Measurements from ENCODE around the gene AKR1E2. TPM values are rescaled to one million over a fixed set of nuclear protein-coding genes. Genes with fewer than 3 reads are reported as not detected.

The AKR1E2 gene
- total and polyA plus RNA-seq, 9 of the 15 experiments (the other 6 are each of a cell fraction or from before 2014, with no cell fraction given) = 4.2 to 16.6 (median 9.8) TPM

DNA sequence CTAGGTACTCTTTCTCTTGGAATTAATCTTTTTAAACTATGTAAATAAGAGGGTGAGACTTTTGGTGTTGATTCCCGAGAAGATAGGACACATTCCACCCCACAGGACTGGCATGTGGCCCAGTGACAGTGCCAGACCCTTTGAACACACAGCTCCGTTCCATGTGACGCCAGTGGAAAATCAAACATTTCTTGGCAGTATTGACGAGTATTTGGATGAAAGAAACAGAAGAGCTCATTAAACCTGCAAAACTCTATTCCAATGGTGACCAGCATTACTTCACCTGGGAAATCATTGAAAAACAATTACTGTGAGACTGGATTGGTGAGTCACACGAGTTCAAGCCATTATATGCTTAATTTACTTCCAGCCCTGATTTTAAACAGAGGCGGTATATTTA is 25.8 kb downstream of the AKR1E2 start (continued):
- TF ChIP-seq HMGN3 (IDR thresholded peaks at IDR 0.05; ENCODE audit: borderline replicate concordance, extremely low read depth, insufficient read length, low read depth, low read length) (no peak), SRSF7 (optimal IDR thresholded peaks at IDR 0.05; ENCODE audit: low read depth, low read length) (no peak)

DNA sequence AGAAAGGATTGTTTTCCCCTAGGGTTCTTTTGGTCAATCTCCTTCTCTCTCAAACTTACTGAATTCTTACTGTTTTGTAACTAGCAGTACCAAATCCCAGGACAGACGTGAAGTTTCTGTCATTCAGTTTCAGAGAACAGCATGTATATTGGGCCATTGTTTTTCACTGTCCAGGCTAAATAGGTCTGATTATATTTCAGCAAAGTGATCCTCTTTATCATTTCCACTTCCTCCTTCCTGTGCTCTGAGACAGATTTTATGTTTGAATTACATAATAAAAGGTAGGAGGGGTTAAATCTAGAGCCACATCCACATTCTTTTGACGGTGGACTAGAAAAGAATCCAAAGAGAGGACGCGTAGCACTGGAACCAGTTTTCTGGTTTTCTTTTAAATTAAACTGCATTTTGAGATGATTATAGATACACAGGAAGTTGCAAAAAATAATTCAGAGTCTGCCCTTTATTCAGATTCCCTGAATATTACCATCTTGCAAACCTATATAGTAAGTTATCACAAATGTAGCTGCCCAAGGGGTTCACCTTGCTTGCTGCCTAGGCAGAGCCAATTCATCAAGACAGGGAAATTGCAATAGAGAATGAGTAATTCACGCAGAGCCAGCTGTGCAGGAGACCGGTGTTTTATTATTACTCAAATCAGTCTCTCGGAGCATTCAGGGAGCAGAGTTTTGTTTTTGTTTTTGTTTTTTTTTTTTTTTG is 40.1 kb downstream of the AKR1E2 start:
- H3K9me1 ChIP-seq (ENCODE audit: control insufficient read depth, insufficient read depth, low read length) = no peaks in the 10 kb centered on the region
- H2AFZ ChIP-seq (ENCODE audit: low read depth, low read length) = peak overlapping the region; percentile 66
- FAIRE-seq (no peak), DNase-seq (ENCODE audit: extremely low read depth in 1 of 4, low spot score in 3 of 4) (peak in 1 of 4 experiments; percentile 20), ATAC-seq (peak; percentile 8)
- peak overlapping the region in 1 of 2 experiments; percentile 27; a peak in 1 of 4 replicates for H3K9ac ChIP-seq (ENCODE audit: insufficient read depth in 1 of 2, low read depth in 2 of 2, low read length in 2 of 2)
- H3K79me2 ChIP-seq (ENCODE audit: control insufficient read depth, insufficient read depth, low read length) = 0 out of 3 replicates have a peak, but pooled peaks cover 2% of the 10 kb centered on the region
- POLR2A ChIA-PET = interaction anchor here (0.6 to 2.0 kb wide), 3 partner anchors 18 to 462 kb away, joined by 3 to 6 read pairs (median 3); partner anchors contain the start of gene AKR1E2
- peak overlapping the region; percentile 95 for H3K27ac ChIP-seq (ENCODE audit: extremely low read depth, low read depth, low read length)
- peak overlapping the region; percentile 59 for H3K4me2 ChIP-seq (ENCODE audit: insufficient read depth, low read length)
- in situ Hi-C loops (cut with MboI) = no loop called here
- H3K4me3 ChIP-seq = no peak overlapping the region
- WGBS (ENCODE audit: insufficient coverage, low coverage, missing lambda C conversion rate) = 18% methylated on average over 7 of the region's 7 CpGs
- BruUV-seq (replicated peaks) = no TSS peak
- H3K36me3 ChIP-seq (ENCODE audit: control insufficient read depth, insufficient read depth, low read length) = no peaks in the 10 kb centered on the region
- H3K27me3 ChIP-seq (ENCODE audit: control insufficient read depth in 2 of 2, insufficient read depth in 2 of 2, low read length in 2 of 2) = no peaks in the 10 kb centered on the region
- CTCF ChIA-PET (ENCODE audit: low intra/inter-chr PET ratio) = no interaction called here
- H3K9me3 ChIP-seq (replicated peaks; ENCODE audit: control insufficient read depth, insufficient read depth, low read depth, low read length) = no peaks in the 10 kb centered on the region
- intact Hi-C loops (cut with micrococcal nuclease) = loop anchor here (5.0 kb wide), 1 partner anchor 116 kb away; no protein-coding TSS in a partner anchor
- H4K20me1 ChIP-seq (replicated peaks; ENCODE audit: control insufficient read depth, insufficient read depth, low read length) = no peaks in the 10 kb centered on the region
- H3K4me1 ChIP-seq (replicated peaks in 1 of 2; ENCODE audit: control insufficient read depth in 2 of 2, insufficient read depth in 2 of 2, low read length in 2 of 2) = peaks cover 13 to 45% of the 10 kb centered on the region in 2 experiments; a peak in 4 of 5 replicates
- TF ChIP-seq, protein P1, sequence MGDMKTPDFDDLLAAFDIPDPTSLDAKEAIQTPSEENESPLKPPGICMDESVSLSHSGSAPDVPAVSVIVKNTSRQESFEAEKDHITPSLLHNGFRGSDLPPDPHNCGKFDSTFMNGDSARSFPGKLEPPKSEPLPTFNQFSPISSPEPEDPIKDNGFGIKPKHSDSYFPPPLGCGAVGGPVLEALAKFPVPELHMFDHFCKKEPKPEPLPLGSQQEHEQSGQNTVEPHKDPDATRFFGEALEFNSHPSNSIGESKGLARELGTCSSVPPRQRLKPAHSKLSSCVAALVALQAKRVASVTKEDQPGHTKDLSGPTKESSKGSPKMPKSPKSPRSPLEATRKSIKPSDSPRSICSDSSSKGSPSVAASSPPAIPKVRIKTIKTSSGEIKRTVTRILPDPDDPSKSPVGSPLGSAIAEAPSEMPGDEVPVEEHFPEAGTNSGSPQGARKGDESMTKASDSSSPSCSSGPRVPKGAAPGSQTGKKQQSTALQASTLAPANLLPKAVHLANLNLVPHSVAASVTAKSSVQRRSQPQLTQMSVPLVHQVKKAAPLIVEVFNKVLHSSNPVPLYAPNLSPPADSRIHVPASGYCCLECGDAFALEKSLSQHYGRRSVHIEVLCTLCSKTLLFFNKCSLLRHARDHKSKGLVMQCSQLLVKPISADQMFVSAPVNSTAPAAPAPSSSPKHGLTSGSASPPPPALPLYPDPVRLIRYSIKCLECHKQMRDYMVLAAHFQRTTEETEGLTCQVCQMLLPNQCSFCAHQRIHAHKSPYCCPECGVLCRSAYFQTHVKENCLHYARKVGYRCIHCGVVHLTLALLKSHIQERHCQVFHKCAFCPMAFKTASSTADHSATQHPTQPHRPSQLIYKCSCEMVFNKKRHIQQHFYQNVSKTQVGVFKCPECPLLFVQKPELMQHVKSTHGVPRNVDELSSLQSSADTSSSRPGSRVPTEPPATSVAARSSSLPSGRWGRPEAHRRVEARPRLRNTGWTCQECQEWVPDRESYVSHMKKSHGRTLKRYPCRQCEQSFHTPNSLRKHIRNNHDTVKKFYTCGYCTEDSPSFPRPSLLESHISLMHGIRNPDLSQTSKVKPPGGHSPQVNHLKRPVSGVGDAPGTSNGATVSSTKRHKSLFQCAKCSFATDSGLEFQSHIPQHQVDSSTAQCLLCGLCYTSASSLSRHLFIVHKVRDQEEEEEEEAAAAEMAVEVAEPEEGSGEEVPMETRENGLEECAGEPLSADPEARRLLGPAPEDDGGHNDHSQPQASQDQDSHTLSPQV (IDR thresholded peaks at IDR 0.05) = peak; percentile 62
- TF ChIP-seq ZNF175 (CRISPR knock-in tag; IDR thresholded peaks at IDR 0.05; ENCODE audit: low read depth) = 0 out of 2 replicates have a peak, but pooled peaks have one; percentile 36
- TF ChIP-seq NBN (IDR thresholded peaks at IDR 0.05; ENCODE audit: low read depth) = no peak
- TF ChIP-seq SIN3B (IDR thresholded peaks at IDR 0.05; ENCODE audit: low read depth) = no peak
- no peak for TF ChIP-seq ADNP (tag; IDR thresholded peaks at IDR 0.05)
- TF ChIP-seq ZNF134 (CRISPR knock-in tag; conservative IDR thresholded peaks at IDR 0.05) = no peak
- TF ChIP-seq DPF2 (IDR thresholded peaks at IDR 0.05) = 0 out of 2 replicates have a peak, but pooled peaks have one; percentile 71
- no peak for TF ChIP-seq TBP (optimal IDR thresholded peaks at IDR 0.05; ENCODE audit: low read depth, low read length)
- TF ChIP-seq, protein P2, sequence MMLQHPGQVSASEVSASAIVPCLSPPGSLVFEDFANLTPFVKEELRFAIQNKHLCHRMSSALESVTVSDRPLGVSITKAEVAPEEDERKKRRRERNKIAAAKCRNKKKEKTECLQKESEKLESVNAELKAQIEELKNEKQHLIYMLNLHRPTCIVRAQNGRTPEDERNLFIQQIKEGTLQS (IDR thresholded peaks at IDR 0.05) = no peak
- TF ChIP-seq, protein P2 (CRISPR knock-in tag; conservative IDR thresholded peaks at IDR 0.05) = no peak
- no peak for TF ChIP-seq KLF16 (IDR thresholded peaks at IDR 0.05)
- no peak for TF ChIP-seq HSF4 (CRISPR knock-in tag; IDR thresholded peaks at IDR 0.05; ENCODE audit: borderline replicate concordance)
- no peak for TF ChIP-seq HIVEP1 (CRISPR knock-in tag; IDR thresholded peaks at IDR 0.05)
- TF ChIP-seq SRSF1 (IDR thresholded peaks at IDR 0.05; ENCODE audit: low read depth, low read length) = no peak
- TF ChIP-seq SPI1 (IDR thresholded peaks at IDR 0.05; ENCODE audit: borderline replicate concordance, low read depth, low read length) = peak; percentile 74; the same call in 1 of the 2 replicates
